HL-60/S4 treated with retinoic acid at 250 ng/mL for 4 days and 3 days (cell line): ENCODE data around the gene GABARAP.

ENCODE experiments used
- in situ Hi-C: fragments of 300-500 bp; cut with MboI; formaldehyde crosslinking; loops from 2 replicates; pipeline ENCODE4 v1.7.0; 2022; ENCODE audit warnings: low sequenced_read_pairs

Gene GABARAP

DNA sequence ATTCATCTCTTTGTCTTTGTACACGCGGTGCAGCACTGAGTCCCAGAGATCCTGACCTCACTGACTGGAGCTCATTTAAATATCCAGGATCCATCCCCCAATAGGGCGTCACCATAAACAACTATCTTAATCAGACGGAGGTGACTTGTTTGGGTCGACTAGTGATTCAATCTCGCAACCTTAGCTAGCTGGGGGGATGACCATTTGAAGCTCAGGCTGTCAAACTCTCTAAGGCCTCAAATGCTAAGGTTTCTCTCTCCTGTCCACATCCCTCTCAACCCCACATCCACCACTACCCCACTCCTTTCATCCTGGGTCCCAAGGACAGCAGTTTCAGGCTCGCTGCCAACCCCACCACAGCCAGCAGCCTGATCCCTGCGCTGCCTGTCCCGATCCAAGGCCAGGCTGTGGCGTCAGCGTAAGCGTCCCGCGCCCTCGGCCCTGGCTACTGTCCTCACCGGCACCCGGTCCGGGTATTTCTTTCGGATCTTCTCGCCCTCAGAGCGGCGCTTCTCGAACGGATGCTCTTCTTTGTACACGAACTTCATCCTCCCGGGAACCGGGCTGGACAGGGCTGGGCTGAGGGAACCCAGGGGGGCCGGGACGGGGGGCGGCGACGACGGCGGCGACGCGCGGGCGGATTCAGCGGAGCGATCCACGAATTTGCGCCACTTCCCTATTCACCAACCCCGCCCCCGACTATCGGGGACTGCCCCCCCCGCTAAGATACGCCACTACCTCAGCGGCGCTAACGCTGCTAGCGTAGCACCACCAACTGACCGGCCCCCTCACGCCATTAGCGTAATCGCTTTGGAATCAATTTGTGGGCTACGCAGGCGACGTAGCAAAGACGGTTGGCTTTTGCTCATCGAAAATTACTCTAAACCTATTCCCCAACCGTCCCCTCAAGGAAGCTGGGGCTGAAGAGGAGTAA lies at the start of gene GABARAP:
Gene GABARAP, minus strand, starts transcription at position 667 of the 934 bp plus-strand sequence. Its CDS starts 119 bp downstream, at position 548.
- in situ Hi-C loops: no loop called here

- in situ Hi-C loops: no loop called here
These were observed 48.4 kb upstream of the GABARAP start for GRCh38 chr17:7290685-7291084.

DNA sequence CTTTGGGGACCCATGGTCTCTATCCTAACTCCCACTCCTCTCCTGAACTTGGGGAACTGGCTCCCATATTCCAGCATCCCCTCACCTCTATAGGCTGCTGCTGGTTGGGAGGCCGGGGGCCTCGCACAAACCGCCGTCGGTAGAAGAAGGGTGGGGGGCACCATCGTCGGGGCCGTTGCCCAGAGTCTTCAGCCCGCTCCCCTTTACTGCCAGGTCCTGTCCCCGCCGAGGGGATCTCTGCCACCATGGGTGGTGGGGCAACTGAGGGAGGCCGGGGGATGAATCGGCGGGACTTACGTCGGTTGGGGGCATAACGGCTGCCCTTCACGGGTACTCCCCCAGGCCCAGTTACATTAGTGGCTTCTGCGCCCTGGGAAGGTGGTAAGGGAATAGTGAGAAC lies 47.9 kb upstream of the GABARAP start:
- in situ Hi-C loops: no loop called here

DNA sequence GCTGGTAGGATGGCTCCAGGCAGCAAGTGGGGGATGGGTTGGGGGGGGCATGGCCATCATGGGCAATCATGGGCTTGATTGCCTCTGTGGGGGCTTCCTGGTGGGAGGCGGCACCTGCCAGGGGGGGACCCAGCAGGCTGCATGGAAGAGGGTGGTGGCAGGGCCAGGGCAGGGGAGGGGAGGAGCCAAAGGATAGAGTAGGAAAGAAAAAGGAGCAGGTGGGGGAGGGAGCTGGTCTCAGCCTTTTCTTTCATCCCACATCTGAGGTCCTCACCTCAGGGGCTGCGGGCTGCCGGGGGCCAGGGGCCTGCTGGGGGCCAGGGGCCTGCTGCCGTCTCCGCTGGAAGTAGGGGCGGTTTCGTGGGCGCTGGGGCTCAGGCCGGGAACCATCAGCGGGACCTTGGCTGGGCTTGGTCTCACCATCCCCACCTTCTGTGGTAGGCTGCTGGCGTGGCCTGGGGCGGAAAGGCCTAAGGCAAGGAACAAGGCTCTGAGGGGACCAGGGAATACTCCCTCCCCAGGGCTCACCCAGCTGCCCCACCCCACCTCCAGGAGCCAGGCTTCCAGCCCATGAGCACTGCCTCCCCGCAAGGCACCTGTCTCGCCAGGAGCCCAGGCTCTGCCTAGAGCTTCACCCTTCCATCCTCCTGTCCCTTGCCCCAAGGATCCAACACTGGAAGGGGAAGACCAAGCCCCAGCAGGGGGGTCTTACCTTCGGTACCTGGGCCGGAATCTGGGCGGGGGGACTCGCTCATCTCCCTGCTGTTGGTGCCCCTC lies 47.2 kb upstream of the GABARAP start:
- in situ Hi-C loops: no loop called here

DNA sequence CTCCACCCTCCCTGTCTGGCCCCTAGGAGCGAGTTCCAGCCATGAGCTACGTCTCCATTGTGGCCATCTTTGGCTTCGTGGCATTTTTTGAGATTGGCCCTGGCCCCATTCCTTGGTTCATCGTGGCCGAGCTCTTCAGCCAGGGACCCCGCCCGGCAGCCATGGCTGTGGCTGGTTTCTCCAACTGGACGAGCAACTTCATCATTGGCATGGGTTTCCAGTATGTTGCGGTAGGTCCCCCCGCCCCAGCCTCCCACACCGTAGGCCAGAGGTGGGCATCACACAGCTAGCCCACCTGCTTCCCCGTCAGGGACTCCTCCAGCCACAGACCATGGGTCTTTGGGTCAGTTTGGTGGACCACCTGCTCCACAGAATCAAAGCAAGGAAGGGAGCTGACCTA lies 43.4 kb upstream of the GABARAP start:
- in situ Hi-C loops: no loop called here

DNA sequence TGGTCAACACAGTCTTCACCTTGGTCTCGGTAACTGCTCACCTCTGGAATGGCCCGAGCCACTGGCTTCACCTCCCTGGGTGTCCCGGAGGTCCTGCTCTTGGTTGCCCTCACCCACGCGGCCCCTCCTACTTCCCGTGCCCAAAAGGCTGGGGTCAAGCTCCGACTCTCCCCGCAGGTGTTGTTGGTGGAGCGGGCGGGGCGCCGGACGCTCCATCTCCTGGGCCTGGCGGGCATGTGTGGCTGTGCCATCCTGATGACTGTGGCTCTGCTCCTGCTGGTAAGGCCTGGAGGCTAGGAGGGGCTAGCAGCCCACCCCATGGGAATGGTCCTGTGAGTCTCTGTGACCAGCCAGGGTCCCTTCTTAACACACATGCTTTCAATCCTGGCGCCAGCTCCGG lies 42.7 kb upstream of the GABARAP start:
- in situ Hi-C loops: no loop called here

DNA sequence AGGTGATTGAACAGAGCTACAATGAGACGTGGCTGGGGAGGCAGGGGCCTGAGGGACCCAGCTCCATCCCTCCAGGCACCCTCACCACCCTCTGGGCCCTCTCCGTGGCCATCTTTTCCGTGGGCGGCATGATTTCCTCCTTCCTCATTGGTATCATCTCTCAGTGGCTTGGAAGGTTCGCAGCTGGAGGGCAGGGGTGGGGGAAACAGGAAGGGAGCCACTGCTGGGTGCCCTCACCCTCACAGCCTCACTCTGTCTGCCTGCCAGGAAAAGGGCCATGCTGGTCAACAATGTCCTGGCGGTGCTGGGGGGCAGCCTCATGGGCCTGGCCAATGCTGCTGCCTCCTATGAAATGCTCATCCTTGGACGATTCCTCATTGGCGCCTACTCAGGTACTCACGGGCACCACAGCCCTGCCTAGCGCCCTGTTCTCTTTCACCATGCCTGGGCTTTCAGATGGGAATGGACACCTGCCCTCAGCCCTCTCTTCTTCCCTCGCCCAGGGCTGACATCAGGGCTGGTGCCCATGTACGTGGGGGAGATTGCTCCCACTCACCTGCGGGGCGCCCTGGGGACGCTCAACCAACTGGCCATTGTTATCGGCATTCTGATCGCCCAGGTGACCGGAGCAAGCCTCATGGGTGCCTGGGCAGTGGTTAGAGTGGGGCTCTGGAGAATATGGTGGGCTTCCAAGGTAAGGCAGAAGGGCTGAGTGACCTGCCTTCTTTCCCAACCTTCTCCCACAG lies 41.4 kb upstream of the GABARAP start:
- in situ Hi-C loops: no loop called here

GRCh38 chr17:7282752-7283321 lies 40.6 kb upstream of the GABARAP start:
- in situ Hi-C loops: no loop called here

DNA sequence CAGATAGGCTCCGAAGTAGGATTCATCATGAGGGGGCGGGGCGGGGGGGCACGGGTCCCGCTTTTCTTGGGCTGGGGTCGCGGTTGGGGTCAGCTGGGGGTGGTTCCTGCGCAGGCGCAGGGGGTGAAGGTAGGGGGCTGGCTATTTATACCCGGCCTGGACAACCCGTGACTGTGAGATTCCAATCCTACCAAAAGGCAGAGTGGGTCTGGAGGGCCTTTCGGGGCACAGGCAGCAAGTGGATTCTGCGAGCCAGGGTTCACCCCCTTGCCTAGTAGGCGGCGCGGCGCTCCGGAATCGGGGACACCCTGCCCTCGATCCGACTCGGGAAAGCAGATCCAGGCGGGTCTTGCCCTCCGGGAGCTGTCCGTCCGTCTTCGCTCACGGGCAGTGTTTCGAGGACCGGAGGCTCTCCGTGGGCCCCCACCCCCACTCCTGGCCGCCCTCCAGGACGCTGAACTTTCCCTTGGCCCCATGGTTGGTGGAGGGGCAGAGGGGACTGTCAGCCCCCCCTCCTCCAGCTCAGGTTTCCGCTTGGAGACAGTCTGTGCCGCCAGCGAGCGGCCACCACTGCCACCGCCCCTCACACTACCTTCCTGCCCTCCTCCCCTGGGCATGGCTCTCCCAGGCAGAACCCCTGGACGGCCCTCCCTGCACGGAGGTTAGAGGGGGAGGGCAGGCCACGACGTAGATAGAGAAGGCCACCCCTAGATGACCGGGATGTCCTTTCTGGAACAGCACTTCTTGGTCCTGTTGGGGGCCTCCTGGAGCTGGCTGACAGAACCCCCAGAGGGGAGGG lies 39.9 kb upstream of the GABARAP start:
- in situ Hi-C loops: no loop called here

GRCh38 chr17:7281074-7281952 lies 39.1 kb upstream of the GABARAP start, which contains the start of gene SLC2A4:
Gene SLC2A4, plus strand, starts transcription at chr17:7281718. Its CDS starts 217 bp downstream, at chr17:7281935.
- in situ Hi-C loops: no loop called here

- in situ Hi-C loops: no loop called here
These were observed 38.3 kb upstream of the GABARAP start for GRCh38 chr17:7280519-7281073.

GRCh38 chr17:7279448-7279847 lies 37.2 kb upstream of the GABARAP start:
- in situ Hi-C loops: no loop called here

DNA sequence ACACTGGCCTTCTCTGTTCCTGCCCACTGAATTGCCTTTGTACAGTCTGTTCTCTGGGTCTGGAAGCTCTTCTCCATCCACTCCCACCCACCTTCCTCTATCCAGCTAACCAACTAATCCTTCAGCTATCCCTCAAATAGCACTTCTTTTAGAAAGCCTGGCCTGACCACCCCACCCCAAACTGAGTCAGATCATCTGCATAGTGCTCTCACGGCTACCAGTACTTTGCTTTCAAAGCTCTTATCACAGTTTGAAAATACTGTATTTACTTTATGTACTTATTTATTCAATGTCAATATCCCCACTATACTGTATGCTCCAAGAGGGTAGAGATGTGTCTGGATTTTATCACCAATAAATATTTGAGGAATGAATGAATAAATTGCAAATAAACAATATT lies 24.5 kb upstream of the GABARAP start:
- in situ Hi-C loops: no loop called here

DNA sequence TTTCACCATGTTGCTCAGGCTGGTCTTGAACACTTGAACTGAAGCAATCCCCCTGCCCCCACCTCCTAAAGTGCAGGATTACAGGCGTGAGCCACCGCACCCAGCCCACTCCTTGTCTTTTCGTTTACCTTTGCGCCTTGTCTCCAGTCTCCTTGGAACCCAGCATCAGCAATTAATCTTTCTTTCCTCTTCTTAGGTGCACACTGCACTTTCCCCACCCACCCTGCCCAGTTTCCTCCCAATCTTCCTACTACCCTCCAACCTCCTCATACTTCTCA lies 21.5 kb upstream of the GABARAP start:
- in situ Hi-C loops: no loop called here

DNA sequence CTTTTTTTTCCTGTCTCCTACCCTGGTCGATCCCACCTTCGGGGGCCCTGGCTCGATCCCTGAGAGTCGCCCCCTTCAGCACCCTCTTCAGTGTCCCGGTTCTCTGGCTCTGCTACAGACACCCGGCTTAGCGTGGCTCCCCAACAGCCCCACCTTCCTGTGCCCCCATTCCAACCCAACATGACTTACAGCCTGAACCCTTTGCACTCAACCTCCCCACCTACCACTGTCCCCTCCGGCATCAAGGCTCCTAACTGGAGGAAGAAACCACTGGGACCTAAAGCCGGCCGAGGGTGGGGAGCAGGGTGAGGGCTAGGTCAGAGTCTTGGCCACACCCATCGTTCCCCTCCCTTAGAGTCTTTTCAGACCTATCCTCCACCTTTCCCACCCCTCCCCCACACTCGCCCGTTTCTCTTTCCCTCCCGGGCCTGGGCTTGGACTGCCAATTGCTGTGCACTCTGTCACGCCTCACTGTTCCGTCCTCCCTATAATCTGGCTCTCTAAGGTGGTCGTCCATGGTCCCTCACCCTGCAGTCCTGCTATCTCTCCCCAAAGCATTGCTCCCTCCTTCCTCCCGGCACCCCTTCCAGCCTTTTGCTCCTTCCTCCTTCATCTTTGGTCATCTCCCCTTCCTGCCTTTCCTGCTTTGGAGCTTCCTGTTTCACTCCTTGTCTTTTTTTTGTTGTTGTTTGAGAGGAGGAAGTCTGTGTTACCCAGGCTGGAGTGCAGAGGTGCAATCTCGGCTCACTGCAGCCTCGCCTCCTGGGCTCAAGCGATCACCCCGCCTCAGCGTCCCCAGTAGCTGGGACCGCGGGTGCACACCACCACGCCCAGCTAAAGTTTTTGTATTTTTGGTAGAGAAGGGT lies 20.9 kb upstream of the GABARAP start:
- in situ Hi-C loops: no loop called here

GRCh38 chr17:7262192-7262934 lies 20.1 kb upstream of the GABARAP start, which contains the start of gene CLDN7:
Gene CLDN7, minus strand, starts transcription at chr17:7262478. Its CDS starts 435 bp downstream, at chr17:7262043.
- in situ Hi-C loops: no loop called here
